GM18502 (cell line): ENCODE results near the gene CDC26.
"Not testable (repeated sequence)": the region's sequence is repeated elsewhere in the genome, so short reads cannot be mapped to it uniquely, and the experiment has no call there.

Experiments
- ATAC-seq: cut with Tn5 transposase; IDR thresholded peaks from one replicate; pipeline ENCODE4 v1.9.1; 2021; ENCODE audit warnings: mild to moderate bottlenecking; ENCODE audit not compliant: unreplicated experiment, poor library complexity

CDC26 gene

DNA sequence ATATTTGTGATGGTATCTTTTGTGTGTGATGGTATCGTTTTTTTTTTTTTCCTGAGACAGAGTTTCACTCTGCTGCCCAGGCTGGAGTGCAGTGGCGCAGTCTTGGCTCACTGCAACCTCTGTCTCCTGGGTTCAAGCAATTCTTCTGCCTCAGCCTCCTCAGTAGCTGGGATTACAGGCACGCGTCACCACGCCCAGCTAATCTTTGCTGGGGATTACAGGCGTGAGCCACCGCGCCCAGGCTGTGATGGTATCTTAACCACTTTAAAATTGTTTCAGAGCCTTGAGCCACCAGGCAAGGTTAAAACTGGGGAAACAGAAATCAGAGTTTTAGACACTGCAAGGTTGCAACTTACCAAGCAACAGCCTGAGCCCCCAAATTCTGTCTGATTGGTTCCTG lies 20.9 kb upstream of the CDC26 start:
- not testable (repeated sequence) for ATAC-seq

DNA sequence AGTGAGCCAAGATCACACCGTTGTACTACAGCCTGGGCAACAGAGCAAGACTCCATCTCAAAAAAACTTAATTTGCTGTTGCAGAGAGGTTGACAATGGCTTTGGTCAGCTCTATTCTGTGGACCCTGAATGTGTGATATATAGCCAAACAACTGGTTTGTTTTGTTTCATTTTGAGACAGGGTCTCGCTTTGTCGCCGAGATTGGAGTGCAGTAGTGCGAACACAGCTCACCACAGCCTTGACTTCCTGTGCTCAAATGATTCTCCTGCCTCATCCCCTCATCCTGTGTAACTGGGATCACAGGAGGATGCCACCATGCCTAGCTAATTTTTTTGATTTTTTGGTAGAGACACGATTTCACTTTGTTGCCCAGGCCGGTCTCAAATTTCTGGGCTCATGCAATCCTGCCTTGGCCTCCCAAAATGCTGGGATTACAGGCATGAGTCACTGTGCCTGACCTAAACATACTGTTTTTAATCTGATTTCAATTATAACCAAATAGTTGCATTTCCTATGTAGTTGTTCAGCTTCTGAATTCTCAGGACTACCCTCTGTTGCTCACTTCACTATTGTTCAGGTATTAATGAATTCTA lies 18.0 kb upstream of the CDC26 start:
- ATAC-seq: no peak

DNA sequence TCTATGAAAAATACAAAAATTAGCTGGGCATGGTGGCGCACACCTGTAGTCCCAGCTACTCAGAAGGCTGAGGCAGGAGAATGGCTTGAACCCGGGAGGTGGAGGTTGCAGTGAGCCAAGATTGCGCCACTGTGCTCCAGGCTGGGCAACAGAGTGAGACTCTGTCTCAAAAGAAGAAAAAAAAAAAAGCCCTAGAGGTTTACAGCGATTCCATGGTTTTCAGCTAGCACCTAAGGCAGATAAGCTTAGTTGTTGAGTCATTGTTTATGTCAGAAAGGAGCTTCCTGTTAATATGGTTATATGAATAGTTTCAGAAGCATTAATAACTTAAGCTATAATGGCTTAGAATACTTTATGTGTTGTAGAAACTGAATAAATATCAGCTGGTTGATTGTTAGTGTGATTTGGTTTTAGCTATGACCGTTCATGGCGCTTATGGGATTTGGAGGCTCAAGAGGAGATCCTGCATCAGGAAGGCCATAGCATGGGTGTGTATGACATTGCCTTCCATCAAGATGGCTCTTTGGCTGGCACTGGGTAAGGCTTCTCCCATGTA lies 14.8 kb upstream of the CDC26 start:
- ATAC-seq: no peak

DNA sequence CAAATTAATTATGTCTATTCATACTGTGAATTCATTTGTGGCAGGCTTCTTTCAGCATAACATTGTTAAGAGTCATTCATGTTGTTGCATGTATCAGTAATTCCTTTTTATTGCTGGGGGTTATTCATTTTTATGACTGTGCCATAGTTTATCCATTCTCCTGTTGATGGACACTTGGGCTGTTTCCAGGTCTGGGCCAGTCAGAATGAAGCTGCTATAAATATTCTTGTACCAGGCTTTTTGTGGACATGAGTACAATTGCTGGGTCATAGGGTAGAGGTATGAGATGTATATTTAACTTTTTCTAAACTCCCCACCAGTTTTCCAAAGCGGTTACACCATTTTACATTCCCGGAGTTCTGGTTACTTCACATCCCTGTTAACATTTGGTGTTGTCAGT lies 13.7 kb upstream of the CDC26 start:
- no peak for ATAC-seq

DNA sequence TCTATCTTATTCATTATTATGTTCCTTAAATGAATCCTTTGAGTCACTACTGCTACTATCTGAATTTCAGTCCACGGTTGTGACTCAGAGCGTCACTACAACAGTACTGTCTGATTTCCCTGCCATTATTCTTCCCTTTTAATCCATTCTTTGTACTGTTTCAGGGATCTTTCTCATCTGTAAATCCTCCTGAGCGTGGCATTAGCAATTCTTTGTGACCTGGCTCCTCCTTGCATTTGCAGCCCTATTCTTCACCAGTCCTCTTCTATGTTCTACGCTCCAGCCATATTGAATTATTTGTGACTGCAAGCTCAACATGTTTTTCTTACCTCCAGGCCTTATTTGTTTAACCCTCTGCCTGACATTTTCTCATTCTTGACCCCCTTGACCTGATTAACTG lies 6.0 kb upstream of the CDC26 start:
- no peak for ATAC-seq

DNA sequence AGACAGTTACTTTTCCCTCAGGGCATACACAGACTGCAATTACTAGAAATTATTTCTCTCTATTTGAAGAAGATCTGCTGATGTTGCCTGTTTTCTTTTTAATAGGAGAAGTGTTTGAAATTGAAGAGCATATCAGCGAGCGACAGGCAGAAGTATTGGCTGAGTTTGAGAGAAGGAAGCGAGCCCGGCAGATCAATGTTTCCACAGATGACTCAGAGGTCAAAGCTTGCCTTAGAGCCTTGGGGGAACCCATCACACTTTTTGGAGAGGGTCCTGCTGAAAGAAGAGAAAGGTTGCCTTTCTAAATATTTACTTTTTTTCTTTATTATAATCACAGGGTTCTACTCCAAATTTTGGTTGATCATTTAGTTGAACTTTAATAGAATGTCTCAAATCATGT lies 3.5 kb upstream of the CDC26 start:
- no peak for ATAC-seq

DNA sequence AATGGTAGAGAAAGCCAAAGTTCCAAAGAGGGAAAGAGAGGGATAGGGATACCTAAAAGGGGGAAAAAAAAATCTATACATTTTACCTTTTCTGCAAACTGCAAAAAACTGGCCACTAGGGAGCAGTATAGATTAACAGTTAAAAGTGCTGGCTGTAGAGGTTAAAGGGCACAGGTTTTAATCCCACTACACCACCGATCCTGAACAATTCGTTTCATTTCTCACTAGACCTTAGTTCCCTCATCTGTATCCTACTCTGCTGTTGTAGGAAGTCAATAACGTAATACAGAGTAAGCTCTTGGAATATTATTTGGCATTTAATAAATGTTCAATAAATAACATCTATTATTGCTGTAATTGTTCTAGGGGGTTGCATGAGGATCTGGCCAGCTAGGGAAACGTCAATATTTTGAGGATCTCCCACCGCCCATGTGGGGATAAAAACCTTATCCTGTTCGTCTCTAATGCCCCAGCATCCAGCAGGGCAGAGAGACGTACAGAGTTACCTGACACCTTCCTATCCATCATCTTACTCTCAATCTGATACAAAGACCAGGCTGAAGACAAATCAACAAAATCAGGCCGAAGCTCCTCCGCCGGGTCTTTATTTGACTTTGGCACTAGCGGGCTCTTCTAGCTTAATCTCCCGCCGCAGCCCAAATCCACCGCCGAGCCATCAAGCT lies 757 bp downstream of the CDC26 start:
- ATAC-seq: peak; percentile 26

DNA sequence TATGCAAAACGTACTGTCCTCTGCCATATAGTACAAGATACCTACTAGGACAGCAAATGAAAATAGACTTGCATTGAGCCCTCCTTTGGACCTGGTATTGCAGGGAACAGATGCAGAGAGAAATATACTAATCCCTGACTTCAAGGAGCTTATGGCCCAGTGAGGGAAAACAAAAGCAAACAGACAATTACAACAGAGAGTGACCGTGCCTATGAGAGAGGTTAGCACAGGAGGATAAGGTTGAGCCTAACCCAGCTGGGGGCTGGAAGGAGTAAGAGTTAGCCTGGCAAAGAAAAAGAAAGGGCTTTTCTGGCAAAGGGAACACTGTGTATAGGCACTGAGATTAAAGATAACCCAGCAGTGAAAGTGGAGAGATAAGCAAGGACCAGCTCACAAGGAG lies 5.5 kb downstream of the CDC26 start:
- ATAC-seq: no peak

DNA sequence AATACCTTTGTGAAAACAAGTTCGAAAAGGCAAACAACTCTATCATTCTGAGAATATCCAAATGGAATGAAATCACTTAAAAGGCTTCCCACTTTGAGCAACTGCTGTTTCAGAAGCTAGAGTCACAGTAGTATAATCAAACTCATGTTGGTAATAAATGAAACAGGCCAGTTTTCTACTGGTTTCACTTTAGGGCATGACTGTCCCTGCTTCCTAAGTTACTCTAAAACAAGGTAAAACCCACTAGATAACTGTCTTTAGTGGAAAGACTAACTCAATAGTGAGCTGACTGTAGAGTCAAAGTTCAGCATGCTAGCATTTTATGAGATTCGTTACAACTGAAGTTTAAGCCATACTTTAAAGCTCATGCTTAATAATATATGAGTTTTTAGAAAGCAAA lies 6.0 kb downstream of the CDC26 start:
- ATAC-seq: no peak

DNA sequence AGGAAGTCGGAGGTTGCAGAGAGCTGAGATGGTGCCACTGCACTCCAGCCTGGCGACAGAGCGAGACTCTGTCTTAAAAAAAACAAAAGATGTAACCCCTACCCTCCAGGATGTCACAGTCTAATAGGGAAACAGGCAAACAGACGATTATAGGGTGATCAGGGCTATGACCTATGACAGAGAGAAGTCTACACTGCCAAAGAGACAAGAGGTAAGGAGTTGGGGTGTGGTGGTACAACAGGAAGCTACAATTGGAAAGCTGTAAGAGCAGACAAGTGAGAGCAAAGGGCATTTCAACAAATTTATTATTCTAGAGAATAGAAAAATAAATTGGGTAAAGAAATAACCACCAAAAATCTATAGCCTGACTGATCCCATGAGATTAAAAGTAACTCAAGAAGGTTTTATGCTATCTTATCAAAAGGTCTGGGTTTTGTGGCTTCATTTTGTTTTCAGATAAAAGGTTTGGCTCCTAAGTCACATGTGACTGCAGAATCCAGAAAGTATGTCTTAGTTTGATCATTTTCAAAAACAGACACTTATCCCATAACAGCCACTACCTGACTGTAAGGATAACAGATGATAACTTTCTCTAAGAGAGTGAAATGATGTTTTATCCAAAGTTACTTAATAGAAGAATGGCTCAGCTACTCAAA lies 7.3 kb downstream of the CDC26 start:
- no peak for ATAC-seq

DNA sequence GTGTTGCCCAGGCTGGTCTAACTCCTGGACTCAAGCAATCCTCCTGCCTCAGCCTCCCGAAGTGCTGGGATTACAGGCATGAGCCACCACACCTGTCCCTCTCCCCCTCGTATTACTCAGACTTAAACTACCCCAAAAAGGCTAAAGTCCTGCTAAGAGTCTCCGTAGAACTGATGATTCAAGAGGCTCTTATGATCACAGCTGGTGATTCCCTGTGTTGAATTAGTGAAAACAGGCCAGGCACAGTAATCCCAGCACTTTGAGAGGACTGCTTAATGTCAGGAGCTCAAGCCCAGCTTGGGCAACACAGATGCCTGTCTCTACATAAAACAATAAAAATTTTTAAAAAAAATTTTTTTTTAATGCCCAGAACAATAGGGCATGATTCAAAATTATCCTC lies 9.2 kb downstream of the CDC26 start:
- ATAC-seq: no peak

DNA sequence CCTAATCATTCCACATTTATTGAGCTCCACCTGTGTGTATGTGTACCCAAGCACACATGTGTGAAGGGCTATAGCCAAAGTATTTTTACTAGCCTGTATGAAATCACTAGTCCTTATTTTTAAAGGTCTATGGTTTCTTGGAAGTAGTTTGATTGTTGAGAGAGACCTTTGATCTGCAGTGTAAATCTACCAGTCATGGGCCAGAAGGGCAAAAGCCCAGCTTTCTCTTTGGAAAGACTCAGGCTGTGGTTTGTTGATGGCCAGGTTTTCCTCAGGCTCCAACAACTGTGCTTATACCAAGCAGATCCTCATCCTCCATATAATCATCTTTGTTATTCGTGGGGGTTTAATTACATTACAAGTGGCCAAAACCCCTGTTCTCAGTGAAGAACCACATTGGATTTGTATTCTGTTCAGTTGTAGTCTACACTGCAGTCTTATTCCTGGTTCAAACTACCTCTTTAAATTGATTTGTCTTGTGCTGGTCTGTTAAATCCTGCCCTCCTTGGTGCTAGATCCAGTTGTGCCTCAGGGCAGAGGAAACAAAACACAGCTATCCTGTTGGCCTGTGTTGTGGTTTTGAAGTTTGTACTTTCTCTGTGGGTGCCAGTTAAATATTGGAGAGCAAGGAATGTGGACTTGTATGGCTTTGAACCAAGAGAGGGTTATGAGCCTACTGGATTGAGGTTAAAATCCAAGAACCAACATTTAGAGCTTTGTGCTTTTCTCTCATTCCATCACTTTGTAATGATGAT lies 13.3 kb downstream of the CDC26 start:
- no peak for ATAC-seq

DNA sequence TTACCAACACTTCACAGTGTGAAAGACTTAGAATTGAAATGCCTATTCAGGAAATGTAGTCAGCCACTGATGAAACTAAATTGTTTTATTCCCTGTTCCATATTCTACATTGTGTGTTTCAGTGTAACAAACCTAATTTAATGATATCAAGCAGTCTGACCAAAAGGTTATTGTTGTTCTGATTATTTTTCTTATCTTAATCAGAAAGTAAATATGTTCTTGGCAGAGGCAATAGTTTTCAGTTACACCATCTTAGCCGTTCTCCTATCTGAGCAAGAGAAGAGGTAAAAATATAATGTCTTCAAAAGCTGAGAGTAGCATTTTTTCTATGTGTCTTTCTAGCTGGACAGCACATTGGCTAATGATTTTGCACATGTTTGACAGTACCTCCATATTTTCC lies 17.1 kb downstream of the CDC26 start:
- no peak for ATAC-seq

DNA sequence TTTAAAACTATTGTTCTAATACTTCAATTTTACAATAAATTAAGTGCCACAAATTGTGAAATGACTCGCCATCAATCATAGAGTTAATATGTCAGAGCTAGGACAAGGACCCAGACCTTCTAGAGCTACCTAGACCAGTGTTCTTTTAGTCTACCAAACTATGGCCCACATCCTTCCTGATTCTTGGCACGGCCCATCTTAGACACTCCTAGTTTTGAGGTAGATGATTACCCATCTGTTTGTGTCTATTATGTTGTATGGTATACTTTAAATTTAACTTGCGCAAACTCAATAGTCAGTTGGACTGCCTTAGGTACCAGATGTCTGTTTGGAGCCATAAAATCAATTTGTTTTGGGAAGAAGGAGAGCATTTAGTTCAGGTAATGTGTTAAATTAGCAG lies 17.5 kb downstream of the CDC26 start:
- no peak for ATAC-seq

DNA sequence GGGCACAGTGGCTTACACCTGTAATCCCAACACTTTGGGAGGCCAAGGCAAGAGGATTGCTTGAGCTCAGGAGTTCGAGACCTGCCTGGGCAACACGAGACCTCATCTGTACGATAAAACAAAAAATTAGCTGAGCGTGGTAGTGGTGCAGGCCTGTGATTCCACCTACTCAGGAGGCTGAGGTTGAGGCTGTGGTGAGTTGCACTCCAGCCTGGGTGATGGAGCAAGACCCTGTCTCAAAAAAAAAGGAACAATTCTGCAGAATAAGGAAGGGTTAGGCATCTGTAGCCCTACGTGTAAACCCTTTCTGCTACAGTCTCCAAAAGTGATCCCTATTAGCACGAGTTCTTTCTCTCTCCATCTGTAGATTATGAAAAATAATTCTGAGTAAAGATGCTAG lies 19.9 kb downstream of the CDC26 start:
- ATAC-seq: no peak

DNA sequence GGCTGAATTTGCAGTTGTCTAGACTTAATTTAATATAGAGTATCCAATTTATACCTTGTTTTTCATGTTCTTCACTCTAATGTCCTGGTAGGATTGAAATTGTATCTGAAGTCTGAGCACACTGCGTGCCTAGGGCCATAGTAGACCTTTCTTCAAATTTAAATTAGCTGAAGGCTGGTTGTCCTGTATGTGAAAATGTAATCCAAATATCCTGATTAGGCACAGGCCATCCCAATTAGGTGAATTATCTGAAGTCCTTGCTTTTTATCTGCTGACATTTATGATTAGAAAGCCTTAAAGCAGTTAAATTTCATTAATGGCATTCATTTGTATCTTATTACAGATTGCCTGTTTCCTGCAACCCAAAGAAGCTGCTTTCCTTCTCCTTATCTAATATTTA lies 20.4 kb downstream of the CDC26 start:
- no peak for ATAC-seq

DNA sequence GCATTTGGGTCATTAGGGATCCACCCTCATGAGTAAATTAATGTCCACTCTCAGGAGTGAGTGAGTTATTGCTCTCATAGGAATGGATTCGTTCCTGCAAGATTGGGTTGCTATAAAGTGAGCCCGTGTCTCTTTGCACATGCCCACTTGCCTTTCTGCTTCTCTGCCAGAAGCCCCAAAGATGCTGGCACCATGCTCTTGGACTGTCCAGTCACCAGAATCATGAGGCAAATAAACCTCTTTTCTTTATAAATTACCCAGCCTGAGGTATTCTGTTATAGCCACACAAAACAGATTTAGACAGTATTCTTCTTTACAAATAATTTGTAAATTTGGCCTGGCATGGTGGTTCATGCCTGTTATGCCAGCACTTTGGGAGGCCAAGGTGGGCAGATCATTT lies 24.6 kb downstream of the CDC26 start:
- ATAC-seq: no peak

DNA sequence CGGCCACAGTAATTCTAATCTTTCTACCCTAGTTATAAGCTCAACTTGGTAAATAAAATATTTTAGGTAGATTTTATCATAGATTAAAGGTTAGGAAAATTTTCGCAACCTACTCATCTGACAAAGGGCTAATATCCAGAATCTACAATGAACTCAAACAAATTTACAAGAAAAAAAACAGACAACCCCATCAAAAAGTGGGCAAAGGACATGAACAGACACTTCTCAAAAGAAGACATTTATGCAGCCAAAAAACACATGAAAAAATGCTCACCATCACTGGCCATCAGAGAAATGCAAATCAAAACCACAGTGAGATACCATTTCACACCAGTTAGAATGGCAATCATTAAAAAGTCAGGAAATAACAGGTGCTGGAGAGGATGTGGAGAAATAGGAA lies 25.7 kb downstream of the CDC26 start:
- not testable (repeated sequence) for ATAC-seq

DNA sequence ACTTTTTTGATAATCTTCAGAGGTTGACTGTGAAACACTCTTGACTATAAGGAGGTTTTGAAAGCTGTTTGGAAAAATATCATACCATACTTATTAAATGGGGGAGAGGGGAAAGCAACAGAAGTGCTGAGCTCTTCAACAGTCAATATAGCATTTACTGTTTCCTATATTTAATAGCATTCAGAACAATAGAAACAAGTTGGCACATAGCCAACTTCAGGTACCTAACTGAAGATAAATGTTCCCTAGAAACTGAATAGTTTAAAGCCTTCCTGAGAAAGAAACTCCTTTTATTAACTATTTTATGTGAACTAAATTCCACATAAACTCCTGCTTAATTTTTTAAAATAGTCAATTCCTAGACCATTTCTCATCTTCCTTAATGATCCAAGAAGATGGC lies 27.7 kb downstream of the CDC26 start:
- ATAC-seq: no peak

DNA sequence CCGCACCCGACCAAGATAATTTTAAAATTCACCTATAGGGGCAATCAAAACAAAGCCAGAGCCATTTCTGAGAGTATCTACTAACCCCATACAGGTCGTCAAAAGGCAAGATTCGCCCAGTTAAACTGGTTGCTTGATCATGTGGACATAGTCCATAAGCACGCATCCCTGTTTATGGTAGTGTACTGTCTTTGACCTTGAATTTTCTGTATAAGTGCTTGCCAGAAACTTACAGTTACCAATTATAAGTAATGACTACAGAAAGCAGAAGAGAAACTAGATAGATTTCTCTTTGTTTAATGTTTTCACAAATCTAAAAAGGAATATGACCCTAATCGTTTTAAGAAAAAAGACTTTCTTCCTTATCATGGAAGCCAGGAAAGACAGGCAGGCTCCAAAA lies 28.4 kb downstream of the CDC26 start:
- ATAC-seq: no peak

DNA sequence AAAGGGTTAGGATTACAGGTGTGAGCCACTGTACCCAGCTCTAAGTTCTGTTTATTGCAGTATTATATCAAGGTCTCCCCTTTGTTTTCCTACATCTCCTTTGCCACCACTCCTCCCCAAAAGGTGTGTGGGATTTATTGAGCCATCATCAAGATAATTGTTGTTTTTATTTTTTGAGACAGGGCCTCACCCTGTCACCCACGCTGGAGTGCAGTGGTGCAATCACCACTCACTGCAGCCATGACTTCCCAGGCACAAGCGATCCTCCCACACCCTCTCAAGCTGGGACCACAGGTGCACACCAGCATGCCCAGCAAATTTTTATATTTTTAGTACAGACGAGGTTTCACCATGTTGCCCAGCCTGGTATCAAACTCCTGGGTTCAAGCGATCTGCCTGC lies 29.5 kb downstream of the CDC26 start:
- ATAC-seq: no peak
